ENCODE results near the gene GTPBP1.

Gene GTPBP1

GRCh38 chr22:38718414-38718813 is 12.7 kb downstream of the GTPBP1 start:
- DNase-seq (ENCODE audit: low read depth, low spot score) = no peak
- TF ChIP-seq CTCF (IDR thresholded peaks at IDR 0.05; ENCODE audit: insufficient read depth, low read length, missing control alignments) = peak; percentile 63
- no peak overlapping the region for H3K4me3 ChIP-seq (ENCODE audit: low read depth, low read length)
- CTCF ChIA-PET = interaction anchor here (1.1 to 3.1 kb wide), 8 partner anchors 8 to 51 kb away, joined by 3 to 21 read pairs (median 4); partner anchors contain the start of gene TOMM22
- POLR2A ChIA-PET = interaction anchor here (0.6 to 1.2 kb wide), 2 partner anchors 15 to 508 kb away, joined by 3 read pairs; no protein-coding TSS in a partner anchor

GRCh38 chr22:38719196-38719595 is 13.5 kb downstream of the GTPBP1 start:
- no peak overlapping the region for H3K4me3 ChIP-seq (ENCODE audit: low read depth, low read length)
- ChIA-PET CTCF (interaction anchor here (1.1 to 3.1 kb wide), 4 partner anchors 11 to 50 kb away, joined by 3 to 21 read pairs (median 4); no protein-coding TSS in a partner anchor), POLR2A (no interaction called here)
- no peak for TF ChIP-seq CTCF (IDR thresholded peaks at IDR 0.05; ENCODE audit: insufficient read depth, low read length, missing control alignments)
- no peak for DNase-seq (ENCODE audit: low read depth, low spot score)

GRCh38 chr22:38720350-38720749 is 14.6 kb downstream of the GTPBP1 start:
- H3K4me3 ChIP-seq (ENCODE audit: low read depth, low read length) = no peak overlapping the region
- ChIA-PET CTCF (interaction anchor here (1.5 kb wide), 1 partner anchor 9 kb away, joined by 4 read pairs; no protein-coding TSS in a partner anchor), POLR2A (interaction anchor here (0.7 to 0.9 kb wide), 2 partner anchors 23 to 388 kb away, joined by 3 read pairs; no protein-coding TSS in a partner anchor)
- TF ChIP-seq CTCF (IDR thresholded peaks at IDR 0.05; ENCODE audit: insufficient read depth, low read length, missing control alignments) = no peak
- no peak for DNase-seq (ENCODE audit: low read depth, low spot score)

- POLR2A ChIA-PET = no interaction called here
Observed at GRCh38 chr22:38721551-38721950, 15.8 kb downstream of the GTPBP1 start.

GRCh38 chr22:38724176-38724575 is 18.4 kb downstream of the GTPBP1 start:
- no peak for TF ChIP-seq CTCF (IDR thresholded peaks at IDR 0.05; ENCODE audit: insufficient read depth, low read length, missing control alignments)
- no peak for DNase-seq (ENCODE audit: low read depth, low spot score)
- ChIA-PET CTCF (interaction anchor here (0.6 to 5.0 kb wide), 15 partner anchors 8 to 671 kb away, joined by 3 to 52 read pairs (median 4); partner anchors contain the start of genes GTPBP1 and TOMM22), POLR2A (no interaction called here)
- no peak overlapping the region for H3K4me3 ChIP-seq (ENCODE audit: low read depth, low read length)

More at GRCh38 chr22:38721551-38721950, 15.8 kb downstream of the GTPBP1 start:
- H3K4me3 ChIP-seq (ENCODE audit: low read depth, low read length) = no peak overlapping the region
- TF ChIP-seq CTCF (IDR thresholded peaks at IDR 0.05; ENCODE audit: insufficient read depth, low read length, missing control alignments) = no peak
- CTCF ChIA-PET = interaction anchor here (0.7 to 1.2 kb wide), 3 partner anchors 9 to 669 kb away, joined by 3 to 5 read pairs (median 3); no protein-coding TSS in a partner anchor
- no peak for DNase-seq (ENCODE audit: low read depth, low spot score)

GRCh38 chr22:38724926-38725571 is 19.3 kb downstream of the GTPBP1 start:
- ChIA-PET POLR2A (interaction anchor here (0.9 kb wide), 1 partner anchor 9 kb away, joined by 4 read pairs; no protein-coding TSS in a partner anchor), CTCF (interaction anchor here (0.6 to 5.0 kb wide), 17 partner anchors 9 to 671 kb away, joined by 3 to 52 read pairs (median 4); partner anchors contain the start of genes GTPBP1 and TOMM22)
- H3K4me3 ChIP-seq (ENCODE audit: low read depth, low read length) = no peak overlapping the region
- peak; percentile 53 for TF ChIP-seq CTCF (IDR thresholded peaks at IDR 0.05; ENCODE audit: insufficient read depth, low read length, missing control alignments)
- DNase-seq (ENCODE audit: low read depth, low spot score) = no peak

Data from AG04449 (cell line).